ENCODE results near the gene SLC10A1. TPM values are rescaled to one million over a fixed set of nuclear protein-coding genes. Genes with fewer than 3 reads are reported as not detected.

The SLC10A1 gene
- total RNA-seq, 1 experiment from 2014 or later, result not detected

DNA sequence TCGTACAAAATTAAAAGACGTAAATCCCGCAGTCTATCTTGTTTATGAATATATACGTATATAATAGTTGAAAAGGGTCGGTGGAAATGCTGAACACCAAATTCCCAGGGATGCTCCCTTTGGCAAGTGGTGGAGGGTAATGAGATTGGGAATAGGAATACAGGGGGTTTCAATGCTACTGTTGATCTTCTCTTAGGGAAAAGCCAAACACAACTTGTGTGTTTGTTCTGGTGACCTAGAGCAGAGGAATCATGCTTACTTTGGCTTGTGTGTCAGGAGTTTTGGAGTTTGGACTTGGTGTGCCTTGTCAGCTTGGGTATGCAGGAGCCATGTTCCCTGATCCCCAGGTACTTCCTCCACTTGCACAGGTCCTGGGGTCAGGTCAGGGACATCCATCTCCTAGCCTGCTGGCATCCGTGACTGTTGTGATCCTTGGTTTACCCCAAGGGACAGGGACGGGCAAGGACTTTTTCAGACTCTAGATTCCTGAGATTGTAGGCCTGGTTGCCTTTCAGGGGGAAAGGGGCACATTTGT is 4.1 kb downstream of the SLC10A1 start:
- ChIA-PET CTCF (no interaction called here), POLR2A (ENCODE audit: unreplicated experiment) (no interaction called here)
- Histone ChIP-seq H3K79me2 (ENCODE audit: low read length) (no peaks in the 10 kb centered on the region), H3K9ac (ENCODE audit: low read length) (no peak overlapping the region), H3K9me2 (replicated peaks; ENCODE audit: low read length) (no peaks in the 10 kb centered on the region), H3K27ac (ENCODE audit: low read length) (no peak overlapping the region), H3F3A (ENCODE audit: low read length, unreplicated experiment) (no peaks in the 10 kb centered on the region), H2AFZ (ENCODE audit: low read length) (no peak overlapping the region), H3K36me3 (ENCODE audit: low read depth, low read length) (no peaks in the 10 kb centered on the region), H3K4me1 (ENCODE audit: insufficient read depth, low read length) (no peaks in the 10 kb centered on the region), H4K20me1 (ENCODE audit: low read length) (no peaks in the 10 kb centered on the region), H3K27me3 (ENCODE audit: low read length) (no peaks in the 10 kb centered on the region), H3K4me2 (ENCODE audit: low read length) (no peak overlapping the region), H3K9me3 (ENCODE audit: low read length) (no peaks in the 10 kb centered on the region), H3K4me3 (ENCODE audit: low read length) (no peak overlapping the region)
- TF ChIP-seq EZH2phosphoT487 (IDR thresholded peaks at IDR 0.05; ENCODE audit: borderline replicate concordance, low read length) (no peak), EZH2 (IDR thresholded peaks at IDR 0.05; ENCODE audit: low read length, unreplicated experiment) (no peak)
- TF ChIP-seq, protein P1, sequence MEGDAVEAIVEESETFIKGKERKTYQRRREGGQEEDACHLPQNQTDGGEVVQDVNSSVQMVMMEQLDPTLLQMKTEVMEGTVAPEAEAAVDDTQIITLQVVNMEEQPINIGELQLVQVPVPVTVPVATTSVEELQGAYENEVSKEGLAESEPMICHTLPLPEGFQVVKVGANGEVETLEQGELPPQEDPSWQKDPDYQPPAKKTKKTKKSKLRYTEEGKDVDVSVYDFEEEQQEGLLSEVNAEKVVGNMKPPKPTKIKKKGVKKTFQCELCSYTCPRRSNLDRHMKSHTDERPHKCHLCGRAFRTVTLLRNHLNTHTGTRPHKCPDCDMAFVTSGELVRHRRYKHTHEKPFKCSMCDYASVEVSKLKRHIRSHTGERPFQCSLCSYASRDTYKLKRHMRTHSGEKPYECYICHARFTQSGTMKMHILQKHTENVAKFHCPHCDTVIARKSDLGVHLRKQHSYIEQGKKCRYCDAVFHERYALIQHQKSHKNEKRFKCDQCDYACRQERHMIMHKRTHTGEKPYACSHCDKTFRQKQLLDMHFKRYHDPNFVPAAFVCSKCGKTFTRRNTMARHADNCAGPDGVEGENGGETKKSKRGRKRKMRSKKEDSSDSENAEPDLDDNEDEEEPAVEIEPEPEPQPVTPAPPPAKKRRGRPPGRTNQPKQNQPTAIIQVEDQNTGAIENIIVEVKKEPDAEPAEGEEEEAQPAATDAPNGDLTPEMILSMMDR (conservative IDR thresholded peaks at IDR 0.05; ENCODE audit: low read depth, low read length), result no peak
- no TSS peak for BruUV-seq (replicated peaks)
- DNase-seq, result no peak
- intact Hi-C loops (cut with micrococcal nuclease), result no loop called here
- ATAC-seq, result no peak

DNA sequence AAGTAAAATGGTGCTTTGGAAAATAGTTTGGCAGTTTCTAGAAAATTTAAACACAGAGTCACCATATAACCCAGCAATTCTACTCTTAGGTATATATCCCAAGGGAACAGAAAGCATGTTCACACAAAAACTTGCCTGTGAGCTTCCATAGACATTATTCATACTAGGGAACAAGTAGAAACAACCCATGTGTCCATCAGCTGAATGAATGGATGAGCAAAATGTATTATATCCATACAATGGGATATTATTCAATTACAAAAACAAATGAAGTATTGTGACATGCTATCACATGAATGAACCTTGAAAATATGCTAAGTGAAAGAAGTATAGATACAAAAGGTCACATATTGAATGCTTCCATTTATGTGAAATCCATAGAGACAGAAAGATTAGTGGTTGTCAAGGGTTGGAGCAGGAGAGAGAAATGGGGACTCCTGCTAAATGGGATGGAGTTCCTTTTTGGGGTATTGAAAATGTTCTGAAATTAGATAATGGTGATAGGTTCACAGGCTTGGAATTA is 7.9 kb downstream of the SLC10A1 start:
- DNase-seq (no peak), ATAC-seq (no peak)
- Histone ChIP-seq H3K4me3 (ENCODE audit: low read length) (no peak overlapping the region), H3K4me1 (ENCODE audit: insufficient read depth, low read length) (no peaks in the 10 kb centered on the region), H2AFZ (ENCODE audit: low read length) (no peak overlapping the region), H3K79me2 (ENCODE audit: low read length) (no peaks in the 10 kb centered on the region), H4K20me1 (ENCODE audit: low read length) (no peaks in the 10 kb centered on the region), H3K27ac (ENCODE audit: low read length) (no peak overlapping the region), H3F3A (ENCODE audit: low read length, unreplicated experiment) (no peaks in the 10 kb centered on the region), H3K4me2 (ENCODE audit: low read length) (no peak overlapping the region), H3K27me3 (ENCODE audit: low read length) (no peaks in the 10 kb centered on the region), H3K9ac (ENCODE audit: low read length) (no peak overlapping the region), H3K36me3 (ENCODE audit: low read depth, low read length) (no peaks in the 10 kb centered on the region), H3K9me2 (replicated peaks; ENCODE audit: low read length) (no peaks in the 10 kb centered on the region), H3K9me3 (ENCODE audit: low read length) (no peaks in the 10 kb centered on the region)
- intact Hi-C loops (cut with micrococcal nuclease), result no loop called here
- TF ChIP-seq, protein P1 (conservative IDR thresholded peaks at IDR 0.05; ENCODE audit: low read depth, low read length), result no peak
- TF ChIP-seq EZH2 (IDR thresholded peaks at IDR 0.05; ENCODE audit: low read length, unreplicated experiment) (no peak), EZH2phosphoT487 (IDR thresholded peaks at IDR 0.05; ENCODE audit: borderline replicate concordance, low read length) (no peak)
- ChIA-PET POLR2A (ENCODE audit: unreplicated experiment) (interaction anchor here (0.6 kb wide), 1 partner anchor 183 kb away, joined by 7 read pairs; no protein-coding TSS in a partner anchor), CTCF (no interaction called here)
- BruUV-seq (replicated peaks), result no TSS peak

DNA sequence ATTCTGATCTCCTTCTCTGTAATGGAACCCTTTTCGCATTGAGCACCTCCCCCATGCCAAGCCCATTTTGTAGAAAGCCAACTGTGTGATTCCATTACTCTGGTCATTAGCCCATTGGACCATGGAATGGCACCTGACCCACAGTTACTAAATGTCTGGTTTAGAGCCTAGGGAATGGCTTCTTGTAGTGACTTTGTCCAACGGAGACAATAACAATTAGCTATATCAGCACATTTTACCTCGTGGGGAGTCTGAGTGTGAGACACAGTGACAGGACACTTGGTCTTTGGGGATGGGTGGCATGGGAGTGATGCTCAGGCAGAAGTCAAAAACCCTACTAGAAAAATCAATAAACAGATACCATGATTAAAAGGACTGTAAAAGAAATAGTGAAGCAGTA is 10.4 kb downstream of the SLC10A1 start:
- Histone ChIP-seq H3K9me3 (ENCODE audit: low read length) (no peaks in the 10 kb centered on the region), H3K4me3 (ENCODE audit: low read length) (no peak overlapping the region), H4K20me1 (ENCODE audit: low read length) (no peaks in the 10 kb centered on the region), H2AFZ (ENCODE audit: low read length) (no peak overlapping the region), H3K4me2 (ENCODE audit: low read length) (no peak overlapping the region), H3K27ac (ENCODE audit: low read length) (no peak overlapping the region), H3K27me3 (ENCODE audit: low read length) (no peaks in the 10 kb centered on the region), H3K9ac (ENCODE audit: low read length) (no peak overlapping the region), H3K36me3 (ENCODE audit: low read depth, low read length) (no peaks in the 10 kb centered on the region), H3K9me2 (replicated peaks; ENCODE audit: low read length) (no peaks in the 10 kb centered on the region), H3K79me2 (ENCODE audit: low read length) (no peaks in the 10 kb centered on the region), H3F3A (ENCODE audit: low read length, unreplicated experiment) (no peaks in the 10 kb centered on the region), H3K4me1 (ENCODE audit: insufficient read depth, low read length) (no peaks in the 10 kb centered on the region)
- ChIA-PET POLR2A (ENCODE audit: unreplicated experiment) (no interaction called here), CTCF (no interaction called here)
- no peak for DNase-seq
- BruUV-seq (replicated peaks), result no TSS peak
- intact Hi-C loops (cut with micrococcal nuclease), result no loop called here
- ATAC-seq, result no peak
- TF ChIP-seq, protein P1 (conservative IDR thresholded peaks at IDR 0.05; ENCODE audit: low read depth, low read length), result no peak
- no peak for TF ChIP-seq EZH2phosphoT487 (IDR thresholded peaks at IDR 0.05; ENCODE audit: borderline replicate concordance, low read length)
- no peak for TF ChIP-seq EZH2 (IDR thresholded peaks at IDR 0.05; ENCODE audit: low read length, unreplicated experiment)
